ENCODE results near the gene DUS1L. TPM values are rescaled to one million over a fixed set of nuclear protein-coding genes. Genes with fewer than 3 reads are reported as not detected.

The DUS1L gene
- total RNA-seq, 4 donors from 2014 or later: 65.8 to 113 (median 89.8) TPM

GRCh38 chr17:82022981-82023446 is 42.6 kb downstream of the DUS1L start, which contains the start of gene LRRC45:
LRRC45 (plus strand) TSS chr17:82023305; CDS start chr17:82023644, 339 bp downstream.
- peak within 1 kb of the TSS; percentile 89 for H3K4me3 ChIP-seq (ENCODE audit: low read depth, poor library complexity, severe bottlenecking)
- TF ChIP-seq POLR2A (IDR thresholded peaks at IDR 0.05) (no peak), CTCF (IDR thresholded peaks at IDR 0.05) (no peak)
- peak; percentile 99 to 100 for DNase-seq (ENCODE audit: low spot score in 2 of 2)
- WGBS, 2 donors: 0% methylated on average over 34 to 36 of the region's 42 CpGs
- intact Hi-C loops (cut with DNase I; ENCODE audit: low total_unique reads): no loop called here

DNA sequence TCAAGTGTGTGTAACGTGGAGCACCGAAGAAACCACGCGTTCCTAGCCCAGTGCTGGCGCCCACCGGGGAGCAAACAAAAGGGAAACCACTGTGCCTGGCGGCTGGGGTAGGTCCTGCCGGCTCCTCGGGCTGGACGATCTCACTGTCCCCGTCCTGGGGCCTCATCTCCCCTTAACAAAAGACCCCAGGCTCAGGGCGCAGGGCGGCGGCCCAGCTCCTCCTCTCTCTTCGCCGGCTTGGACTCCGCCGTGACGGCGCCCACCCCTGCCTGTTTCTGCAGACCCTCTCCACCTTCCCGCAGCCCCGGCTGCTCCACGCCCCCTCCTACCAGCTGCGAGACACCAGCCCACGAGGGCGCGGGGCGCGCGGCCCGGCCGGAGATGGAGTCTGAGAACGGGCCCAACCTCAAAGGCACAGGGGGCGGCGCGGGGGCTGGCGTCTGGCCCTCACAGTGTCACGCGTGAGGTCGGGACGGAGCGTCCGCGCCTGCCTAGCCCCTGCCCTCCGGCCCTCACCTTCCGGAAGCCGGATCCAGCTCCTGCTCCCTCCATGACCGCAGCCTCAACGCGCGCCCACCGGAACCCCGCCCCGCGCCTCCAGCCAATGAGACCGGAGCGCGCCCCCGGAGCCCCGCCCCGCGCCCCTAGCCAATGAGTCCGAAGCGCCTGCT is 43.2 kb downstream of the DUS1L start, which contains the start of gene CENPX:
CENPX (minus strand) TSS at position 569 of the 671 bp plus-strand sequence; CDS start at position 552, 17 bp downstream.
- intact Hi-C loops (cut with DNase I; ENCODE audit: low total_unique reads): no loop called here
- TF ChIP-seq CTCF (IDR thresholded peaks at IDR 0.05): no peak
- TF ChIP-seq POLR2A (IDR thresholded peaks at IDR 0.05): no peak
- no peak for DNase-seq (ENCODE audit: low spot score in 2 of 2)
- WGBS, 2 donors: 0 to 3% methylated on average over 20 to 26 of the region's 64 CpGs
- peak within 1 kb of the TSS; percentile 89 for H3K4me3 ChIP-seq (ENCODE audit: low read depth, poor library complexity, severe bottlenecking)

- no peak for DNase-seq (ENCODE audit: low spot score in 2 of 2)
- TF ChIP-seq CTCF (IDR thresholded peaks at IDR 0.05) (no peak), POLR2A (IDR thresholded peaks at IDR 0.05) (no peak)
- H3K4me3 ChIP-seq (ENCODE audit: low read depth, poor library complexity, severe bottlenecking): peak overlapping the region; percentile 89
- intact Hi-C loops (cut with DNase I; ENCODE audit: low total_unique reads): no loop called here
- 3 to 8% methylated on average over 8 to 10 of the region's 10 CpGs for WGBS, 2 donors
Measured at GRCh38 chr17:82021900-82022309, 43.7 kb downstream of the DUS1L start.

DNA sequence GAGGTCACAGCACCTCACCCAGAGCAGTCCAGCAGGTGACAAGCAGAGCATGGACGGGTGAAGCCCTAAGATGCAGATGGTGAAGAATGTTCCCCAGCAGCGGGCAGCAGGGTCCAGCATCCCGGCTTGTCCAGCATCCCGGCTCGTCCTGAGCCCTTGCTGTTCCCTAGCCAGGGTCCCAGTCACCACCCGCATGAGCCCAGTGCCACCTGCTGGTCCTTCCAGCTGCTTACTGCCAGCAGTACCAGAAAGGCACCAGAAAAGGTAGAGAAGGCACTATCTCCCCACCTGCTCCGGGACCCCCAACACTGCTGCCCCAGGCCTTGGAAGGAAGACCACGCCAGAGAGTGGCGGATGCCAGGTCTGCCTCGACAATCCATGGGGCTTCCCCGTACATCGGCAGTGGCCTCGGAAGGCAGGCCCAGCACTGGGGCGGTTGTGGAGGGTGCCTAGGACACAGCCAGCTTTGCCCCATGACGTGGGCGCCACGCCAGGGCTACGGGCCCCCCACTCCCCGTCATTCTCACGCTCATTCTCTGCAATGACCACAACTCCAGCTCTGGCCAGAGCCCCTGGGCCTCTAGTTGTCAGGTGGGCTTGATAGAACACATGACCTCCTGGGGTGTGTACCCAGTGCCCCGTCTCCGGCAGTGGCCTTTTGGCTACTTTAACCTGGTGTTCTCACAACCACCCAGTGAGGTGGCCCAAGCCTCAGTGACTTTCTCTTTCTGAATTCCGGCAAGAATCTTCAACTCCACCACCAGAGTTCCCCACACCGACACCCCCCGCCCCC is 44.3 kb downstream of the DUS1L start:
- TF ChIP-seq CTCF (IDR thresholded peaks at IDR 0.05) (peak in 1 of 3 donors; percentile 66), POLR2A (IDR thresholded peaks at IDR 0.05) (no peak)
- peak in 1 of 2 donors; percentile 93 for DNase-seq (ENCODE audit: low spot score in 2 of 2)
- 23 to 27% methylated on average over 22 to 25 of the region's 25 CpGs for WGBS, 2 donors
- no peak overlapping the region for H3K4me3 ChIP-seq (ENCODE audit: low read depth, poor library complexity, severe bottlenecking)
- intact Hi-C loops (cut with DNase I; ENCODE audit: low total_unique reads): no loop called here

GRCh38 chr17:82020572-82021106 is 45.0 kb downstream of the DUS1L start:
- DNase-seq (ENCODE audit: low spot score in 2 of 2): no peak
- 73 to 74% methylated on average over 14 of the region's 14 CpGs for WGBS, 2 donors
- intact Hi-C loops (cut with DNase I; ENCODE audit: low total_unique reads): no loop called here
- no peak overlapping the region for H3K4me3 ChIP-seq (ENCODE audit: low read depth, poor library complexity, severe bottlenecking)
- TF ChIP-seq POLR2A (IDR thresholded peaks at IDR 0.05) (no peak), CTCF (IDR thresholded peaks at IDR 0.05) (no peak)
